Brain microvascular endothelial cell (primary cell): ENCODE results near the gene SEMA6A.

Experiments used
- DNase-seq: peaks from one replicate; pipeline ENCODE4 v3.0.0-alpha.2; 2020
- H3K27ac ChIP-seq: fragments of 250-450 bp; sonication (Bioruptor Pico); 2 replicates; pipeline ENCODE4 v1.5.1; 2020; ENCODE audit warnings: mild to moderate bottlenecking, moderate library complexity
- H3K27me3 ChIP-seq: fragments of 250-450 bp; sonication (Bioruptor Pico); replicated peaks from 2 replicates; pipeline ENCODE4 v1.5.1; 2020; ENCODE audit warnings: mild to moderate bottlenecking
- H3K36me3 ChIP-seq: fragments of 250-450 bp; sonication (Bioruptor Pico); replicated peaks from 2 replicates; pipeline ENCODE4 v1.5.1; 2020; ENCODE audit warnings: mild to moderate bottlenecking
- H3K4me3 ChIP-seq: 2 replicates; pipeline ENCODE4 v1.5.1; 2011; ENCODE audit warnings: low read depth, mild to moderate bottlenecking, control low read depth, low read length, moderate library complexity
- CTCF ChIP-seq: IDR thresholded peaks from 2 replicates; pipeline ENCODE4 v1.5.1; 2011; ENCODE audit warnings: low read depth, mild to moderate bottlenecking, moderate library complexity, low read length, control low read depth, inconsistent platforms; ENCODE audit errors: missing control alignments
- in situ Hi-C: cut with HindIII; loops from 2 replicates; pipeline ENCODE4 v1.10.0; 2017; ENCODE audit warnings: low sequenced_read_pairs, low pct_ligation_motif_present

The SEMA6A gene

GRCh38 chr5:116506488-116506887 lies 68.1 kb downstream of the SEMA6A start:
- H3K4me3 ChIP-seq, result no peak overlapping the region
- H3K27me3 ChIP-seq, result no peaks in the 10 kb centered on the region
- in situ Hi-C loops, result no loop called here
- no peak for DNase-seq
- H3K36me3 ChIP-seq, result no peaks in the 10 kb centered on the region
- no peak overlapping the region for H3K27ac ChIP-seq
- no peak for TF ChIP-seq CTCF

GRCh38 chr5:116504593-116505166 lies 69.9 kb downstream of the SEMA6A start:
- H3K27ac ChIP-seq, result no peak overlapping the region
- H3K36me3 ChIP-seq, result no peaks in the 10 kb centered on the region
- TF ChIP-seq CTCF, result no peak
- no peaks in the 10 kb centered on the region for H3K27me3 ChIP-seq
- no peak overlapping the region for H3K4me3 ChIP-seq
- in situ Hi-C loops, result no loop called here
- no peak for DNase-seq

DNA sequence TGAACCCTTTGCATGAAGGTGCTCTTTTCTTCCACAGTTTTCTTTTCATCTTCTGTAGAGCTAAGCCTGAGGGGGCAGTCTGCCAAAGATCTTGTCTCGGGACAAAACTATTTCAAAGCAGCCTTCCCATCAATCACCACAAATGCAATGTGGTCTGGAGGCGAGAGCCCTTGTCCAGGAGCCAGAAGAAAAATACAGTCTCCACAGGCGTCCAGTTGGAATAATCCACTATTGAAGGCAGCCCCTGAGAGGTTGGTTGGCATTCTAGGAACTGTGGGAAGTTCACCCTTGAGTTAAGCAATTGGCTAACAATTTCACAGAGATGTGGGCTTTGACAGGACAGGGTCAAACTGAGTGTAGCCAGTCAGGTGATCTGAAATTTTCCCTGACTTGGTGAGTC lies 72.0 kb downstream of the SEMA6A start:
- Histone ChIP-seq H3K27me3 (no peaks in the 10 kb centered on the region), H3K4me3 (no peak overlapping the region), H3K36me3 (no peaks in the 10 kb centered on the region), H3K27ac (no peak overlapping the region)
- DNase-seq, result peak; percentile 53
- TF ChIP-seq CTCF, result no peak
- in situ Hi-C loops, result no loop called here

DNA sequence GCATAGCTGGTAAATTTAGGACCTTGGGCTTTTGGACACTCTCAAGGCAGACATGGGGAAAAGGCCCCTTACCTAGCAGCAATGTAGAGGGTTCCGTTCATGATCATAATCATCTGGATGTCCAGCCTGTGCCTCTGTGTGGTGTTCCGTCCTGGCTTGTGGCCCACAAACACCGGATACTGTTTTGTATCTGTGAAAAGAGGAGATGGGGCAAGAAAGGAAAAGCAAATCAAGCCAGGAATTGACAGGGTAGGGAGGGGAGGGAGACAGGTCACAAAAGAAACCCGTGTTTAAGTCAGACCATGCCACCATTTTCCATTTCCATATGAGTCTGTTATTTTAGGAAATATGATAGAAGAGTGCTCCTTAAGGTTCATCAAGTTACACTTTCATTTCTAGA lies 72.5 kb downstream of the SEMA6A start:
- no peaks in the 10 kb centered on the region for H3K36me3 ChIP-seq
- H3K4me3 ChIP-seq, result no peak overlapping the region
- no peak for DNase-seq
- no peaks in the 10 kb centered on the region for H3K27me3 ChIP-seq
- no peak overlapping the region for H3K27ac ChIP-seq
- in situ Hi-C loops, result no loop called here
- TF ChIP-seq CTCF, result no peak

DNA sequence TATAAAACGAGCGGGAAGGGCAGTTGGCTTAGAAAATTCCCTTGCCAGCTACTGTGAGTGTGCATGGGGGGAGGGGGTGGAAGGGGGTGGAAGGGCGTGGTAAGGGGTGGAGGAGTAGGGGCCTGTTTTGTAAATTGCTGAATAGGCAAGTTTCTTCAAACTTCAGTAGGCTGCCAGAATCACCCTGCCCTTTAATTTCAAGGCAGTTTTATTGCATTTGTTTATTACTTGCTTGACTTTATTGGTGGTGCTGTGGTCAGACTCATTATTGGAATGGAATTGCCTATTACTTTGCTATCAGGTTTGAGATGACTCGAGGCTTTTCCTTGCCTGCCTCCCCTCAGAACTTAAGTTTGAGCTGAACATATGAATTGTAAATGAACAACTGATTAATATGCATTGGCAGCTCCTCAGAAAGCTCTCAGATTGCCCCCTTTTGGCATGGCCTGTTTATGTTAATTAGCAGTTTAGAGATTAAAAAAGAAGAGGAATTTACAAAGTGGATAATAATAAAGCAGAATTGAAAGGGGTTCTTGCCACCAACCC lies 76.0 kb downstream of the SEMA6A start:
- in situ Hi-C loops, result no loop called here
- H3K4me3 ChIP-seq, result no peak overlapping the region
- TF ChIP-seq CTCF, result no peak

GRCh38 chr5:116497631-116498030 lies 77.0 kb downstream of the SEMA6A start:
- no peaks in the 10 kb centered on the region for H3K36me3 ChIP-seq
- no peak for DNase-seq
- in situ Hi-C loops, result no loop called here
- no peaks in the 10 kb centered on the region for H3K27me3 ChIP-seq
- no peak overlapping the region for H3K27ac ChIP-seq
- TF ChIP-seq CTCF, result no peak
- no peak overlapping the region for H3K4me3 ChIP-seq

More for the DNA sequence above, 76.0 kb downstream of the SEMA6A start:
- no peak overlapping the region for H3K27ac ChIP-seq
- no peaks in the 10 kb centered on the region for H3K27me3 ChIP-seq
- DNase-seq, result no peak
- H3K36me3 ChIP-seq, result no peaks in the 10 kb centered on the region
